HEK293 (cell line): ENCODE data around the gene TRIM24.

Experiments used
- CTCF ChIP-seq: fragments of 450-650 bp; formaldehyde crosslinking; IDR thresholded peaks from 2 replicates; pipeline ENCODE4 v1.5.1; 2016; ENCODE audit warnings: missing biosample characterization, missing genetic modification characterization
- SP7 ChIP-seq: fragments of 450-650 bp; formaldehyde crosslinking; IDR thresholded peaks from 2 replicates; pipeline ENCODE4 v1.5.1; 2016; ENCODE audit warnings: missing biosample characterization, missing genetic modification characterization
- ZEB2 ChIP-seq: fragments of 450-650 bp; formaldehyde crosslinking; IDR thresholded peaks from 2 replicates; pipeline ENCODE4 v1.5.1; 2016; ENCODE audit warnings: missing biosample characterization, missing genetic modification characterization

- TF ChIP-seq ZEB2 = no peak
- TF ChIP-seq CTCF (tag by site-specific recombination) = no peak
- no peak for TF ChIP-seq SP7 (tag by site-specific recombination)
Measured at GRCh38 chr7:138519061-138519798, 59.2 kb downstream of the TRIM24 start.
